Esophagus muscularis mucosa (tissue), 4 donors: ENCODE measurements around the gene EXOC6B. TPM values are rescaled to one million over a fixed set of nuclear protein-coding genes. Genes with fewer than 3 reads are reported as not detected.

ENCODE experiments used
- DNase-seq: peaks from one replicate; pipeline ENCODE4 v3.0.0-alpha.2; 2017; ENCODE audit errors: extremely low spot score
- H3K27ac ChIP-seq, 4 donors: fragments of 200-600 bp; sonication (generic); replicated peaks in 1 of 4; 1 replicate in 3 of 4; 2 replicates in 1 of 4; pipeline ENCODE4 v1.5.1; 2016 to 2019; ENCODE audit warnings: mild to moderate bottlenecking in 1 of 4
- H3K27me3 ChIP-seq, 4 donors: fragments of 200-600 bp; sonication (generic); one replicate each; pipeline versions ENCODE4 v1.5.1 to v1.6.0; 2016 to 2019
- H3K36me3 ChIP-seq, 4 donors: fragments of 200-600 bp; sonication (generic); one replicate each; pipeline ENCODE4 v1.5.1; 2016 to 2019
- H3K4me1 ChIP-seq, 4 donors: fragments of 200-600 bp; sonication (generic); one replicate each; pipeline ENCODE4 v1.5.1; 2016 to 2019
- H3K4me3 ChIP-seq, 4 donors: fragments of 200-600 bp; sonication (generic); 1 replicate in 2 of 4; 2 replicates in 2 of 4; pipeline ENCODE4 v1.5.1; 2016 to 2019; ENCODE audit warnings: mild to moderate bottlenecking in 4 of 4, moderate library complexity in 1 of 4
- H3K9me3 ChIP-seq, 4 donors: fragments of 200-600 bp; sonication (generic); 1 replicate in 3 of 4; 2 replicates in 1 of 4; pipeline ENCODE4 v1.5.1; 2016 to 2019
- CTCF ChIP-seq, 3 experiments: fragments of 200-600 bp in 2 of 3; fragments of 450-650 bp in 1 of 3; sonication (generic) in 2 of 3; IDR thresholded peaks; one replicate each; pipeline ENCODE4 v1.5.1; 2017 to 2019; ENCODE audit warnings: antibody characterized with exemption in 3 of 3, mild to moderate bottlenecking in 2 of 3, moderate library complexity in 1 of 3
- EP300 ChIP-seq: sonication (generic); formaldehyde crosslinking; IDR thresholded peaks from one replicate; pipeline ENCODE4 v1.6.1; 2017; ENCODE audit warnings: antibody characterized with exemption
- POLR2A ChIP-seq: fragments of 450-650 bp; IDR thresholded peaks from one replicate; pipeline ENCODE4 v1.6.1; 2017; ENCODE audit warnings: antibody characterized with exemption, moderate library complexity, mild to moderate bottlenecking, low read depth
- POLR2AphosphoS5 ChIP-seq, 2 donors: sonication (generic); formaldehyde crosslinking; IDR thresholded peaks; one replicate each; pipeline ENCODE4 v1.6.1; 2017; ENCODE audit warnings: antibody characterized with exemption in 2 of 2
- WGBS: methylation state at CpG from one replicate; pipeline ENCODE4 v1.1.5; 2018; 5-methylcytosine and 5-hydroxymethylcytosine counted together
- intact Hi-C: fragments of 100-400 bp; cut with DNase I; formaldehyde crosslinking; loops from one replicate; pipeline ENCODE4 v1.15.1; 2023
- total RNA-seq, 4 donors: library from RNA; depleted of rRNA; stranded (reverse); fragments of >200 nt; gene quantifications; one replicate each; pipeline versions ENCODE4 v1.1.0 to v1.2.1, GENCODE V29; 2016

The EXOC6B gene
- total RNA-seq, 4 donors from 2014 or later: 24.5 to 45.9 (median 37.4) TPM

- no peaks in the 10 kb centered on the region for H3K36me3 ChIP-seq
- H3K27me3 ChIP-seq: no peaks in the 10 kb centered on the region
- H3K4me3 ChIP-seq: no peak overlapping the region
- no peak overlapping the region for H3K27ac ChIP-seq
- intact Hi-C loops: loop anchor here (10.0 kb wide), 1 partner anchor 168 kb away; no protein-coding TSS in a partner anchor
- TF ChIP-seq CTCF (IDR thresholded peaks at IDR 0.05): no peak
- no peak for TF ChIP-seq EP300
- TF ChIP-seq POLR2A: no peak
- no peak for TF ChIP-seq POLR2AphosphoS5 (IDR thresholded peaks at IDR 0.05)
- DNase-seq: no peak
- peaks cover 3 to 22% (median 18%) of the 10 kb centered on the region in 4 donors for H3K4me1 ChIP-seq
- H3K9me3 ChIP-seq: no peaks in the 10 kb centered on the region
These were observed 249.0 kb downstream of the EXOC6B start for GRCh38 chr2:72576861-72577260.

GRCh38 chr2:72576459-72576858 is 249.4 kb downstream of the EXOC6B start:
- Histone ChIP-seq H3K27ac (no peak overlapping the region), H3K4me3 (no peak overlapping the region), H3K9me3 (no peaks in the 10 kb centered on the region), H3K36me3 (no peaks in the 10 kb centered on the region), H3K4me1 (peaks cover 3 to 22% (median 18%) of the 10 kb centered on the region in 4 donors), H3K27me3 (no peaks in the 10 kb centered on the region)
- WGBS: 89% methylated on average over 2 of the region's 2 CpGs
- no peak for TF ChIP-seq POLR2AphosphoS5 (IDR thresholded peaks at IDR 0.05)
- no peak for TF ChIP-seq CTCF (IDR thresholded peaks at IDR 0.05)
- intact Hi-C loops: loop anchor here (10.0 kb wide), 1 partner anchor 168 kb away; no protein-coding TSS in a partner anchor
- no peak for DNase-seq

- 93% methylated on average over 3 of the region's 3 CpGs for WGBS
- H3K27ac ChIP-seq: no peak overlapping the region
- H3K9me3 ChIP-seq: no peaks in the 10 kb centered on the region
- TF ChIP-seq POLR2A (no peak), CTCF (IDR thresholded peaks at IDR 0.05) (no peak), POLR2AphosphoS5 (IDR thresholded peaks at IDR 0.05) (no peak), EP300 (no peak)
- peaks cover 3 to 22% (median 18%) of the 10 kb centered on the region in 4 donors for H3K4me1 ChIP-seq
- no peaks in the 10 kb centered on the region for H3K36me3 ChIP-seq
- H3K4me3 ChIP-seq: no peak overlapping the region
- no peaks in the 10 kb centered on the region for H3K27me3 ChIP-seq
- no peak for DNase-seq
- intact Hi-C loops: loop anchor here (10.0 kb wide), 1 partner anchor 170 kb away; no protein-coding TSS in a partner anchor
These were observed 250.9 kb downstream of the EXOC6B start for GRCh38 chr2:72574886-72575285.

GRCh38 chr2:72573232-72573631 is 252.6 kb downstream of the EXOC6B start:
- Histone ChIP-seq H3K27ac (no peak overlapping the region), H3K36me3 (no peaks in the 10 kb centered on the region), H3K9me3 (no peaks in the 10 kb centered on the region), H3K27me3 (no peaks in the 10 kb centered on the region), H3K4me3 (no peak overlapping the region), H3K4me1 (peaks cover 3 to 10% (median 9%) of the 10 kb centered on the region in 4 donors)
- no peak for DNase-seq
- 100% methylated on average over 1 of the region's 1 CpG for WGBS
- intact Hi-C loops: loop anchor here (10.0 kb wide), 1 partner anchor 172 kb away; no protein-coding TSS in a partner anchor
- TF ChIP-seq POLR2A (no peak), EP300 (no peak), POLR2AphosphoS5 (IDR thresholded peaks at IDR 0.05) (no peak), CTCF (IDR thresholded peaks at IDR 0.05) (no peak)

- no peaks in the 10 kb centered on the region for H3K27me3 ChIP-seq
- no peak overlapping the region for H3K4me3 ChIP-seq
- H3K9me3 ChIP-seq: no peaks in the 10 kb centered on the region
- peaks cover 3 to 10% (median 9%) of the 10 kb centered on the region in 4 donors for H3K4me1 ChIP-seq
- no peak overlapping the region for H3K27ac ChIP-seq
- no peak for TF ChIP-seq POLR2A
- TF ChIP-seq CTCF (IDR thresholded peaks at IDR 0.05): no peak
- no peak for TF ChIP-seq EP300
- TF ChIP-seq POLR2AphosphoS5 (IDR thresholded peaks at IDR 0.05): no peak
- H3K36me3 ChIP-seq: no peaks in the 10 kb centered on the region
- 80% methylated on average over 2 of the region's 2 CpGs for WGBS
- DNase-seq: no peak
- intact Hi-C loops: loop anchor here (10.0 kb wide), 1 partner anchor 172 kb away; no protein-coding TSS in a partner anchor
These were observed 253.3 kb downstream of the EXOC6B start for GRCh38 chr2:72572501-72572900.
